Trophoblast cell (in vitro differentiated cells and primary cell): ENCODE data around the gene COX19.

ENCODE experiments used
- DNase-seq, 2 donors: peaks; one replicate each; pipeline ENCODE4 v3.0.0-alpha.2; 2016
- H2AFZ ChIP-seq: 2 replicates; pipeline ENCODE4 v1.6.1; 2013; ENCODE audit warnings: low read length, moderate library complexity, mild to moderate bottlenecking; ENCODE audit not compliant: insufficient read depth, poor library complexity
- H2AK5ac ChIP-seq: 2 replicates; pipeline ENCODE4 v1.6.1; 2013; ENCODE audit warnings: mild to moderate bottlenecking, low read length
- H2BK120ac ChIP-seq: 2 replicates; pipeline ENCODE4 v1.6.1; 2013; ENCODE audit warnings: low read length, mild to moderate bottlenecking, moderate library complexity; ENCODE audit not compliant: insufficient read depth, poor library complexity
- H2BK12ac ChIP-seq: 2 replicates; pipeline ENCODE4 v1.6.1; 2013; ENCODE audit warnings: mild to moderate bottlenecking, low read length, moderate library complexity
- H2BK5ac ChIP-seq: 2 replicates; pipeline ENCODE4 v1.6.1; 2013; ENCODE audit warnings: low read length, low read depth, moderate library complexity, mild to moderate bottlenecking; ENCODE audit not compliant: poor library complexity
- H3K14ac ChIP-seq: 2 replicates; pipeline ENCODE4 v1.6.1; 2013; ENCODE audit warnings: mild to moderate bottlenecking, low read length
- H3K18ac ChIP-seq: 2 replicates; pipeline ENCODE4 v1.6.1; 2013; ENCODE audit warnings: mild to moderate bottlenecking, low read length
- H3K23ac ChIP-seq: 2 replicates; pipeline ENCODE4 v1.6.1; 2013; ENCODE audit warnings: low read length
- H3K27ac ChIP-seq: 2 replicates; pipeline ENCODE4 v1.5.1; 2013; ENCODE audit warnings: low read depth, mild to moderate bottlenecking, inconsistent platforms, low read length, moderate library complexity
- H3K27me3 ChIP-seq: 2 replicates; pipeline ENCODE4 v1.6.1; 2013; ENCODE audit warnings: inconsistent platforms, mild to moderate bottlenecking, low read length, moderate library complexity; ENCODE audit not compliant: insufficient read depth
- H3K36me3 ChIP-seq, 2 experiments: 1 replicate in 1 of 2; 2 replicates in 1 of 2; pipeline ENCODE4 v1.6.1; 2013; ENCODE audit warnings: low read length in 2 of 2, mild to moderate bottlenecking in 2 of 2, moderate library complexity in 1 of 2; ENCODE audit not compliant: insufficient read depth in 2 of 2, control insufficient read depth in 1 of 2
- H3K4ac ChIP-seq: 2 replicates; pipeline ENCODE4 v1.6.1; 2013; ENCODE audit warnings: low read depth, mild to moderate bottlenecking, low read length, moderate library complexity
- H3K4me1 ChIP-seq, 2 experiments: 1 replicate in 1 of 2; 2 replicates in 1 of 2; pipeline ENCODE4 v1.6.1; 2013; ENCODE audit warnings: low read length in 2 of 2, mild to moderate bottlenecking in 2 of 2, moderate library complexity in 1 of 2; ENCODE audit not compliant: insufficient read depth in 2 of 2, control insufficient read depth in 1 of 2
- H3K4me2 ChIP-seq: 2 replicates; pipeline ENCODE4 v1.6.1; 2013; ENCODE audit warnings: inconsistent platforms, mild to moderate bottlenecking, low read length, moderate library complexity
- H3K4me3 ChIP-seq: 2 replicates; pipeline ENCODE4 v1.5.1; 2013; ENCODE audit warnings: mild to moderate bottlenecking, low read depth, low read length, inconsistent platforms
- H3K79me1 ChIP-seq: one replicate; pipeline ENCODE4 v1.6.1; 2013; ENCODE audit warnings: low read length
- H3K79me2 ChIP-seq: 2 replicates; pipeline ENCODE4 v1.6.1; 2013; ENCODE audit warnings: low read length, mild to moderate bottlenecking; ENCODE audit not compliant: control insufficient read depth, insufficient read depth, poor library complexity
- H3K9ac ChIP-seq: 2 replicates; pipeline ENCODE4 v1.6.1; 2013; ENCODE audit warnings: mild to moderate bottlenecking, low read length
- H3K9me3 ChIP-seq: 2 replicates; pipeline ENCODE4 v1.6.1; 2013; ENCODE audit warnings: low read depth, mild to moderate bottlenecking, control low read depth, inconsistent platforms, low read length; ENCODE audit not compliant: insufficient read depth
- H4K12ac ChIP-seq: 2 replicates; pipeline ENCODE4 v1.6.1; 2013; ENCODE audit warnings: low read depth, mild to moderate bottlenecking, low read length, moderate library complexity
- H4K8ac ChIP-seq: 2 replicates; pipeline ENCODE4 v1.6.1; 2013; ENCODE audit warnings: low read depth, mild to moderate bottlenecking, low read length, moderate library complexity
- H4K91ac ChIP-seq: one replicate; pipeline ENCODE4 v1.6.1; 2013; ENCODE audit warnings: low read depth, mild to moderate bottlenecking, low read length, moderate library complexity
- WGBS: extraction: QIAGEN DNeasy Blood & Tissue Kit; methylation state at CpG from one replicate; pipeline ENCODE4 v1.1.7; 2013; ENCODE audit warnings: missing lambda C conversion rate; ENCODE audit not compliant: insufficient read length, insufficient coverage; ENCODE audit errors: extremely low coverage; 5-methylcytosine and 5-hydroxymethylcytosine counted together

Gene COX19

DNA sequence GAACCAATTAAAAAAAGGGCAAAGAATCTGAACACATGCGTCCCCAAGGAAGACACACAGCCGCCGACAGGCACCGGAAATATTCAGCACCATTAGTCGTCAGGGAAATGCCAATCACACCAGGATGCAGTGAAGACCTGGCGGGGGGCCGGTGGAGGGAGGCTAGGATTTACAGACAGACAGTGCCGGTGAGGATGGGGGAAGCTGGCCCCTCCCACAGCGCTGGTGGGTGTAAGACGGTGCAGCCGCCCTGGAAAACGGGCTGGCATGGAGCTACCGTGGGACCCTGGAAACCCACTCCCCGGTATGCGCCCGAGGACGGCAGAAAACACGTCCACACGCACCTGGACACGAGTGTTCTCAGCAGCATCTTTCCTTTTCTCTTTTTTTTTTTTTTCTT lies 16.1 kb downstream of the COX19 start:
- no peak overlapping the region for H3K9ac ChIP-seq
- no peak overlapping the region for H3K18ac ChIP-seq
- H3K4me1 ChIP-seq = peaks cover 3 to 9% of the 10 kb centered on the region in 2 experiments
- H2BK12ac ChIP-seq = no peak overlapping the region
- H3K23ac ChIP-seq = no peak overlapping the region
- H3K27me3 ChIP-seq = peaks cover 3% of the 10 kb centered on the region
- WGBS = no CpG with 5 or more reads among the region's 20 CpGs
- H2AK5ac ChIP-seq = no peak overlapping the region
- no peaks in the 10 kb centered on the region for H3K79me2 ChIP-seq
- H4K91ac ChIP-seq = no peak overlapping the region
- H4K12ac ChIP-seq = no peak overlapping the region
- H3K4ac ChIP-seq = no peak overlapping the region
- no peak overlapping the region for H2BK120ac ChIP-seq
- H2BK5ac ChIP-seq = no peak overlapping the region
- H3K27ac ChIP-seq = no peak overlapping the region
- H3K14ac ChIP-seq = no peak overlapping the region
- no peak overlapping the region for H2AFZ ChIP-seq
- H3K36me3 ChIP-seq = no peaks in the 10 kb centered on the region
- H4K8ac ChIP-seq = no peak overlapping the region
- H3K79me1 ChIP-seq = no peaks in the 10 kb centered on the region
- H3K4me3 ChIP-seq = no peak overlapping the region
- H3K9me3 ChIP-seq = peaks cover 4% of the 10 kb centered on the region
- H3K4me2 ChIP-seq = no peak overlapping the region
- DNase-seq = no peak

DNA sequence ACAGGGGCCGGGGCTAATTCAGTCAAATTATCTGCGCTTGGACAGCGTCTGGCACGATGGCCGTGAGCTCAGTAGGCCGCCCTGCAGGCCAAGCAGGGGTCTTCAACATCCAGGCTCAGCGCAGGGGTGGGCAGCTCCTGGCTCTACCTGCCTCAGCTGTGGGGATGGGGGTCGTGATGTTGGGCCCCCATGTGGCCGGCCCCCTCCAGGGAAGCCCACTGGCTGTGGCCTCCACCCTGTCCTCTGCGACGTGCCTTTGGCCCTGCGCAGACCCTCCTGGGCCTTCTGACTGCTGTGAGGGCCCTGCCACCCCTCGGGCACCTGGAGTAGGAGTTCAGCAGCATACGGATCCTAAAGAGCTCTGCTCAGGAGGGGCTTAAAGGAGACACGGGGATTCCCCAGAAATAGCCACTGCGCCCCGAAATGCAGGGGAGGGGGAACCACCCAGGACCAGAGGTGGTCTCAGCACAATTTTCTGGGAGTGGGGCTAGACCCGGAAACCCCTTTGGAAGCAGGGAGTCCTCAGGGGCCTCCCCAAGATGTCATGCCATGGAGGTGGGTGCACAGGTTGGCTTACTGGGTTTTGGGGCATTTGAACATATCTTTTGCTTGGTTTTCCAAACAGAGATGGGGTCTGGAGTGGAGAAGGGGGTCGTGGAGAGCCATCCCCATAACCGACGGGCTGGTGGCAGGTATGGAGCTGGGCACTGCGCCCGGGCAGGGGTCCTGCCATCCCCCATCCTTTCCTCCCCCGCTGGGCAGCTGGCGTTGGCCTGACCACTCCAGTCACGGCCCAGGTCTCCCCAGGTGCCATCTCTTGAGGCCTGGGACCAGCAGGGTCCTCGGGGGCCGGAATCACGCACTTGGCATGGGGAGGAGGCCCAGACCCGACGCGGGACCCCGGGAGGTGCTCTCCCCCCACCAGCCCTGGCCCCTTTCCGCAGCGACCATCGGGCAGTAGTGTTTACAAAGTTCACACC lies 16.8 kb downstream of the COX19 start:
- H3K18ac ChIP-seq = no peak overlapping the region
- H3K4ac ChIP-seq = no peak overlapping the region
- WGBS = no CpG with 5 or more reads among the region's 36 CpGs

DNA sequence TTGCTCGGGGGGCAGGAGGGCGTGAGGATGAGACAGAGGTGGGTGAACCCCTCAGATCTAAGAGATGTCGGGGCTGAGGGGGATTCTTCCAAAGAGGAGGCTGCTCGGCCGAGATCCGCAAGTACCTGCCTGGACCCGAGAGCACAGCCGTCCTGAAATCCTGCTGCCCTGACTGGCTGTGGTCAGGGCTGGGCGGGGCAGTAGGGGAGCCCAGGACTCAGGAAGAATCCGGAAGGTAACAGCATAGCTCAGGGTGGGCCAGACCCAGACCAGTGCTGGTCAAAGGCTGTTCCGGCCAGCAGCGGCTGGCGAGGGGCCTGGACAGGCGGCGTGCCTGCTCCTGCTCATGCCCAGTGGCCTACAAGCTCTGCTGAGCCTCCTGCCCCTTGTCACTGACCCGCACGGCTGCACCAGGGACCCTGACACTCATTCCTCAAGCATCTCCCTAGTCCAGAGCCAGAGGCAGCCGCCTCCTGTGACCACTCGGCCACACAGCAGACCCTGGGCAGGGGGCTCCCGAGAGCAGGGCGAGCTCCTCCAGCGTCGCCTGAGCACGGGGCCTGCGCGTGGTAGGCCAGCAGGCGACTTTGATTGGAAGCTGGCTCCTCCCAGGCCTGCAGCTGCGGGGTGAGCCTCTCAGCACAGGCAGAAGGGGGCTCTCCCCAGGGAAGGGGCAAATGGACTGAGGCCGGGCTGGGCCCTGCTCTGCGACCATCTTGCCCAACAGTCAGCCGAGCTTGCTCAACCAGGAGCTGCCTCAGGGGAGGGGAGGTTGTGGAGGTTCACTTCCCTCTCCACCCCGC lies 17.7 kb downstream of the COX19 start:
- H3K4me2 ChIP-seq = no peak overlapping the region
- no peak overlapping the region for H4K8ac ChIP-seq
- H4K12ac ChIP-seq = no peak overlapping the region
- no peak overlapping the region for H2AFZ ChIP-seq
- no CpG with 5 or more reads among the region's 32 CpGs for WGBS
- peaks cover 11% of the 10 kb centered on the region for H3K27me3 ChIP-seq
- H2AK5ac ChIP-seq = no peak overlapping the region
- no peak overlapping the region for H3K4me3 ChIP-seq
- no peak overlapping the region for H3K27ac ChIP-seq
- no peak overlapping the region for H3K9ac ChIP-seq
- H2BK120ac ChIP-seq = no peak overlapping the region
- H3K4ac ChIP-seq = no peak overlapping the region
- H3K79me2 ChIP-seq = no peaks in the 10 kb centered on the region
- H3K23ac ChIP-seq = no peak overlapping the region
- peak; percentile 51 to 56 for DNase-seq
- no peak overlapping the region for H4K91ac ChIP-seq
- H3K18ac ChIP-seq = no peak overlapping the region
- H3K9me3 ChIP-seq = peaks cover 4% of the 10 kb centered on the region
- no peak overlapping the region for H2BK5ac ChIP-seq
- no peaks in the 10 kb centered on the region for H3K36me3 ChIP-seq
- H3K4me1 ChIP-seq = peaks cover 8 to 15% of the 10 kb centered on the region in 2 experiments
- H3K14ac ChIP-seq = no peak overlapping the region
- no peaks in the 10 kb centered on the region for H3K79me1 ChIP-seq
- no peak overlapping the region for H2BK12ac ChIP-seq

More for the DNA sequence above, 16.8 kb downstream of the COX19 start:
- Histone ChIP-seq H2AFZ (no peak overlapping the region), H3K23ac (no peak overlapping the region), H3K79me2 (no peaks in the 10 kb centered on the region), H2BK5ac (no peak overlapping the region), H3K79me1 (no peaks in the 10 kb centered on the region), H2AK5ac (no peak overlapping the region), H4K12ac (no peak overlapping the region), H2BK12ac (no peak overlapping the region), H3K14ac (no peak overlapping the region), H3K27me3 (peaks cover 6% of the 10 kb centered on the region), H3K4me2 (no peak overlapping the region), H3K4me3 (no peak overlapping the region), H3K27ac (no peak overlapping the region), H4K8ac (no peak overlapping the region), H4K91ac (no peak overlapping the region), H2BK120ac (no peak overlapping the region), H3K9me3 (peaks cover 4% of the 10 kb centered on the region), H3K9ac (no peak overlapping the region), H3K36me3 (no peaks in the 10 kb centered on the region), H3K4me1 (peaks cover 6 to 13% of the 10 kb centered on the region in 2 experiments)
- DNase-seq = no peak

DNA sequence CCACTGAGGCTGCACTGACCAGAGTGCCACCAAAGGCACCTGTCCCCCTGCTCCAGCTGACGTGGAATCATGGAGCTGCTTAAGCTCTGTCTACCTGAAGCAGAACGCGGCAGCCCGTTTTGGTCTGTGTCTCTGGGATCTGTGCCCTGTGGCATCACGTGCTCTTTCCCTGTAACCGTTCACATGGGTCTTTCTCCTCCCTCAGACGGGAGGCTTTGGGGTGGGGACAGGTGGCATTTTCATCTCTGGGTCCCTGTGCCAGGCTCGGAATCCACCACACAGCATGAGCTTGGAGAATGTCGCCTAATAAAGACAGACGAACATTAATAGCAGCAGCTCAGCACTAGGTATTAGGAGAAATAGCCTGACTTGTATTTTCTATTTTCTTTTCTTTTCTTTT lies 19.3 kb downstream of the COX19 start:
- H2BK120ac ChIP-seq = no peak overlapping the region
- no peak overlapping the region for H4K8ac ChIP-seq
- H3K4me3 ChIP-seq = no peak overlapping the region
- peaks cover 4% of the 10 kb centered on the region for H3K9me3 ChIP-seq
- no peak overlapping the region for H2AK5ac ChIP-seq
- H3K27ac ChIP-seq = no peak overlapping the region
- no peak overlapping the region for H3K18ac ChIP-seq
- no peak overlapping the region for H3K4ac ChIP-seq
- H3K79me2 ChIP-seq = no peaks in the 10 kb centered on the region
- no peak overlapping the region for H2BK12ac ChIP-seq
- no peak overlapping the region for H2AFZ ChIP-seq
- H3K79me1 ChIP-seq = no peaks in the 10 kb centered on the region
- no peak overlapping the region for H4K91ac ChIP-seq
- H3K9ac ChIP-seq = no peak overlapping the region
- DNase-seq = no peak
- H3K27me3 ChIP-seq = peaks cover 11% of the 10 kb centered on the region
- H3K4me1 ChIP-seq = peaks cover 8 to 15% of the 10 kb centered on the region in 2 experiments
- no peak overlapping the region for H3K4me2 ChIP-seq
- no peak overlapping the region for H4K12ac ChIP-seq
- WGBS = no CpG with 5 or more reads among the region's 10 CpGs
- H3K14ac ChIP-seq = no peak overlapping the region
- no peaks in the 10 kb centered on the region for H3K36me3 ChIP-seq
- H2BK5ac ChIP-seq = no peak overlapping the region
- H3K23ac ChIP-seq = no peak overlapping the region
